Activated CD8-positive, alpha-beta T cell treated with anti-CD3 and anti-CD28 coated beads for 36 hours (primary cell): ENCODE measurements around the gene TRIO. TPM values are rescaled to one million over a fixed set of nuclear protein-coding genes. Genes with fewer than 3 reads are reported as not detected.

Source experiments
- ATAC-seq: fragments of 200-7000 bp; cut with Tn5 transposase; one replicate; pipeline ENCODE4 v1.10.0; 2021; ENCODE audit warnings: mild to moderate bottlenecking, moderate library complexity
- CTCF ChIA-PET: fragments of 350-600 bp; sonication (Branson Sonifier 250); formaldehyde crosslinking; loops from one replicate; lab custom pipeline; 2021; ENCODE audit warnings: antibody characterized with exemption; lab: Charles Lee
- POLR2A ChIA-PET: fragments of 350-600 bp; sonication (Branson Sonifier 250); formaldehyde crosslinking; loops from one replicate; lab custom pipeline; 2021; ENCODE audit warnings: antibody characterized with exemption; lab: Charles Lee
- DNase-seq: peaks from one replicate; pipeline ENCODE4 v3.0.0-alpha.2; 2020
- H3K27ac Mint-ChIP-seq: one replicate; pipeline ENCODE4 v1.8.0; 2021; ENCODE audit warnings: mild to moderate bottlenecking, mixed read lengths
- H3K27me3 Mint-ChIP-seq: one replicate; pipeline ENCODE4 v1.8.0; 2021; ENCODE audit warnings: mixed read lengths
- H3K36me3 Mint-ChIP-seq: one replicate; pipeline ENCODE4 v1.8.0; 2021; ENCODE audit warnings: low read depth, mixed read lengths
- H3K4me1 Mint-ChIP-seq: one replicate; pipeline ENCODE4 v1.8.0; 2021; ENCODE audit warnings: low read depth, mixed read lengths
- H3K4me3 Mint-ChIP-seq: one replicate; pipeline ENCODE4 v1.8.0; 2021; ENCODE audit warnings: mild to moderate bottlenecking, moderate library complexity, mixed read lengths
- H3K9me3 Mint-ChIP-seq: one replicate; pipeline ENCODE4 v1.8.0; 2021; ENCODE audit warnings: mixed read lengths
- CTCF ChIP-seq: fragments of 200-600 bp; IDR thresholded peaks from one replicate; pipeline ENCODE4 v1.8.0; 2022; ENCODE audit warnings: antibody characterized with exemption, mild to moderate bottlenecking
- intact Hi-C: fragments of 100-400 bp; cut with micrococcal nuclease; formaldehyde crosslinking; loops from one replicate; pipeline ENCODE4 v1.10.0; 2022
- total RNA-seq, 2 experiments: library from RNA; stranded (reverse); gene quantifications; one replicate each; pipeline ENCODE4 v1.2.3, GENCODE V29; 2021

The TRIO gene
- total RNA-seq, 2 experiments from 2014 or later: 11.4 to 11.5 TPM

- H3K4me1 Mint-ChIP-seq: peaks cover 4% of the 10 kb centered on the region
- ATAC-seq (no peak), DNase-seq (no peak)
- intact Hi-C loops: no loop called here
- no peaks in the 10 kb centered on the region for H3K36me3 Mint-ChIP-seq
- no peaks in the 10 kb centered on the region for H3K9me3 Mint-ChIP-seq
- CTCF ChIA-PET: interaction anchor here (1.1 to 1.2 kb wide), 2 partner anchors 60 to 122 kb away, joined by 3 read pairs; no protein-coding TSS in a partner anchor
- H3K4me3 Mint-ChIP-seq: no peak overlapping the region
- H3K27me3 Mint-ChIP-seq: peaks cover 48% of the 10 kb centered on the region
- POLR2A ChIA-PET: no interaction called here
- no peak overlapping the region for H3K27ac Mint-ChIP-seq
- no peak for TF ChIP-seq CTCF
Observed at GRCh38 chr5:14148483-14148882, 5.3 kb downstream of the TRIO start.

- H3K9me3 Mint-ChIP-seq: no peaks in the 10 kb centered on the region
- no peaks in the 10 kb centered on the region for H3K36me3 Mint-ChIP-seq
- POLR2A ChIA-PET: no interaction called here
- CTCF ChIA-PET: interaction anchor here (1.1 kb wide), 1 partner anchor 121 kb away, joined by 3 read pairs; no protein-coding TSS in a partner anchor
- intact Hi-C loops: no loop called here
- ATAC-seq (no peak), DNase-seq (no peak)
- peaks cover 5% of the 10 kb centered on the region for H3K4me1 Mint-ChIP-seq
- peaks cover 50% of the 10 kb centered on the region for H3K27me3 Mint-ChIP-seq
- no peak overlapping the region for H3K4me3 Mint-ChIP-seq
- H3K27ac Mint-ChIP-seq: no peak overlapping the region
- no peak for TF ChIP-seq CTCF
Observed at GRCh38 chr5:14148890-14149671, 5.9 kb downstream of the TRIO start.

- no peaks in the 10 kb centered on the region for H3K9me3 Mint-ChIP-seq
- no peaks in the 10 kb centered on the region for H3K36me3 Mint-ChIP-seq
- no peak for ATAC-seq
- H3K4me1 Mint-ChIP-seq: peaks cover 10% of the 10 kb centered on the region
- intact Hi-C loops: no loop called here
- no peak overlapping the region for H3K27ac Mint-ChIP-seq
- DNase-seq: no peak
- ChIA-PET CTCF (interaction anchor here (1.1 to 1.7 kb wide), 2 partner anchors 8 to 120 kb away, joined by 3 to 5 read pairs; no protein-coding TSS in a partner anchor), POLR2A (no interaction called here)
- H3K4me3 Mint-ChIP-seq: no peak overlapping the region
- H3K27me3 Mint-ChIP-seq: peaks cover 52% of the 10 kb centered on the region
- no peak for TF ChIP-seq CTCF
Observed at GRCh38 chr5:14149672-14150274, 6.6 kb downstream of the TRIO start.

- Mint-ChIP-seq H3K27ac (no peak overlapping the region), H3K9me3 (no peaks in the 10 kb centered on the region), H3K4me1 (peaks cover 6% of the 10 kb centered on the region), H3K27me3 (peaks cover 38% of the 10 kb centered on the region), H3K4me3 (no peak overlapping the region), H3K36me3 (no peaks in the 10 kb centered on the region)
- ChIA-PET POLR2A (no interaction called here), CTCF (no interaction called here)
- ATAC-seq (no peak), DNase-seq (no peak)
- TF ChIP-seq CTCF: no peak
- intact Hi-C loops: no loop called here
Observed at GRCh38 chr5:14151416-14151815, 8.3 kb downstream of the TRIO start.
